Mucosa of rectum (tissue), 2 donors: ENCODE measurements around the gene TERB2.
"Not testable (repeated sequence)": the region's sequence is repeated elsewhere in the genome, so short reads cannot be mapped to it uniquely, and the experiment has no call there.

Experiments used
- H3K27ac ChIP-seq, 2 donors: one replicate each; pipeline ENCODE4 v1.7.0; 2013; ENCODE audit warnings: inconsistent platforms in 2 of 2, low read depth in 2 of 2, low read length in 2 of 2
- H3K27me3 ChIP-seq, 2 donors: one replicate each; pipeline ENCODE4 v1.7.0; 2013; ENCODE audit warnings: low read length in 2 of 2; ENCODE audit not compliant: control insufficient read depth in 2 of 2, insufficient read depth in 2 of 2
- H3K36me3 ChIP-seq, 2 donors: one replicate each; pipeline ENCODE4 v1.7.0; 2013; ENCODE audit warnings: low read length in 2 of 2; ENCODE audit not compliant: control insufficient read depth in 2 of 2, insufficient read depth in 2 of 2
- H3K4me1 ChIP-seq, 2 donors: one replicate each; pipeline ENCODE4 v1.7.0; 2013; ENCODE audit warnings: low read length in 2 of 2, mild to moderate bottlenecking in 1 of 2; ENCODE audit not compliant: control insufficient read depth in 2 of 2, insufficient read depth in 2 of 2
- H3K4me3 ChIP-seq, 2 donors: one replicate each; pipeline ENCODE4 v1.7.0; 2013; ENCODE audit warnings: low read length in 2 of 2
- H3K9ac ChIP-seq, 2 donors: one replicate each; pipeline ENCODE4 v1.7.0; 2013; ENCODE audit warnings: low read length in 2 of 2, low read depth in 1 of 2, mild to moderate bottlenecking in 1 of 2
- H3K9me3 ChIP-seq, 2 donors: one replicate each; pipeline ENCODE4 v1.7.0; 2013; ENCODE audit warnings: low read length in 2 of 2; ENCODE audit not compliant: control insufficient read depth in 2 of 2
- donor health status: healthy.
- donor health status: Normal muscosa, but diverticular disease.

The TERB2 gene, protein sequence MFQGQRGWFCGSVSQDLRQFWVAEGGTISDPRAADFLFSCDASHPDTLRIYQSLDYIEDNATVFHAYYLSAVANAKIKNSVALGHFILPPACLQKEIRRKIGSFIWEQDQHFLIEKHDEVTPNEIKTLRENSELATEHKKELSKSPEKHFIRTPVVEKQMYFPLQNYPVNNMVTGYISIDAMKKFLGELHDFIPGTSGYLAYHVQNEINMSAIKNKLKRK

DNA sequence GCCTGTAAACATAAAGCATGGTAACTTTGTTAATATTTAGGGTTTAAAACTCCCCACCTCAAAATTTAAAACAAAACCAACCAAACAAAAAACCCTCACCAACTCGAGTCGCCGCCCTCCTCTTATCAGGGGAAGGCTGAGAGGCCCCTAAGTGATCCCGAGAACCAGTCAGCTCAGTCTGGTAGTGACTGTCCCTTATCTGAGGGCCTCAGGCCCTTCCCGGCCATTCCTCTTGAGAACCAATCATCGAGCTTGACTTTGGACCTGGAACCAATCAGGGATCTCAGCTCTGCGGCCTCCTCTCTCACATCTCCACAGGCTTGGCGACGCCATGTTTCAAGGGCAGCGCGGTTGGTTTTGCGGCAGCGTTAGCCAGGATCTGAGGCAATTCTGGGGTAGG lies at the start of gene TERB2:
Gene TERB2 (plus strand): TSS at position 300 of the 400 bp plus-strand sequence. CDS start 32 bp downstream, at position 332.
- no peaks in the 10 kb centered on the region for H3K9me3 ChIP-seq
- no peaks in the 10 kb centered on the region for H3K27me3 ChIP-seq
- no peaks in the 10 kb centered on the region for H3K36me3 ChIP-seq
- H3K4me3 ChIP-seq: no peak within 1 kb of the TSS
- no peaks in the 10 kb centered on the region for H3K4me1 ChIP-seq
- H3K9ac ChIP-seq: no peak within 1 kb of the TSS
- H3K27ac ChIP-seq: no peak within 1 kb of the TSS

- Histone ChIP-seq H3K36me3 (no peaks in the 10 kb centered on the region), H3K4me1 (no peaks in the 10 kb centered on the region), H3K9me3 (no peaks in the 10 kb centered on the region), H3K27ac (no peak overlapping the region), H3K9ac (no peak overlapping the region), H3K4me3 (no peak overlapping the region), H3K27me3 (no peaks in the 10 kb centered on the region)
Observed at GRCh38 chr15:44909423-44909822, 47.1 kb upstream of the TERB2 start.

DNA sequence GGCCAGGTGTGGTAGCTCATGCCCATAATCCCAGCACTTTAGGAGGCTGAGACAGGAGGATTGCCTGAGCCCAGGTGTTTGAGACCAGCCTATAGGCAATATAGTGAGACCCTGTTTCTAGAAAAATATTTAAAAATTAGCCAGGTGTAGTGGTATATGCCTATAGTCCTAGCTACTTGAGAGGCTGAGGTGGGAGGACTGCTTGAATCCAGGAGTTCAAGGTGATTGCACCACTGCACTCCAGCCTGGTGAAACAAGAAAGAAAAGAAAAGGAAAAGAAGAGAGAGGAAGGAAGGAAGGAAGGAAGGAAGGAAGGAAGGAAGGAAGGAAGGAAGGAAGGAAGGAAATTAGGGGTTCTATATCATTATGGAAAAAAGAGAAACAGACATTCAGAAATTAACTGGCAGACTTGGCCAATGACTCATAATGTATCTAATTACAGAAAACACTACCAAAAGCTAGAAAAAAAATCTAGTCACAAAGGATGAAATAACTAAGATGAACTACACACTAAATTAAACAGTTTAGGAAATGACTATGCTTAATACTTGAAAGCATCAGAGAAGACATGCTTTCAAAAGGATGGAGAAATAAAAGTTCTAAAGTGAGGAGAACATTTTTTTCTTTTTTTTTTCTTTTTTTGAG lies 45.4 kb upstream of the TERB2 start:
- no peaks in the 10 kb centered on the region for H3K27me3 ChIP-seq
- H3K4me1 ChIP-seq: no peaks in the 10 kb centered on the region
- no peak overlapping the region for H3K27ac ChIP-seq
- H3K36me3 ChIP-seq: no peaks in the 10 kb centered on the region
- H3K9ac ChIP-seq: no peak overlapping the region
- no peaks in the 10 kb centered on the region for H3K9me3 ChIP-seq
- no peak overlapping the region for H3K4me3 ChIP-seq

GRCh38 chr15:44912186-44912585 lies 44.3 kb upstream of the TERB2 start:
- H3K27me3 ChIP-seq, H3K4me1 ChIP-seq, H3K4me3 ChIP-seq, H3K9ac ChIP-seq, H3K36me3 ChIP-seq, H3K9me3 ChIP-seq, H3K27ac ChIP-seq: not testable (repeated sequence)

- not testable (repeated sequence) for H3K27me3 ChIP-seq, H3K36me3 ChIP-seq, H3K27ac ChIP-seq, H3K4me1 ChIP-seq, H3K4me3 ChIP-seq, H3K9ac ChIP-seq, H3K9me3 ChIP-seq
Observed at GRCh38 chr15:44912974-44913448, 43.5 kb upstream of the TERB2 start.

DNA sequence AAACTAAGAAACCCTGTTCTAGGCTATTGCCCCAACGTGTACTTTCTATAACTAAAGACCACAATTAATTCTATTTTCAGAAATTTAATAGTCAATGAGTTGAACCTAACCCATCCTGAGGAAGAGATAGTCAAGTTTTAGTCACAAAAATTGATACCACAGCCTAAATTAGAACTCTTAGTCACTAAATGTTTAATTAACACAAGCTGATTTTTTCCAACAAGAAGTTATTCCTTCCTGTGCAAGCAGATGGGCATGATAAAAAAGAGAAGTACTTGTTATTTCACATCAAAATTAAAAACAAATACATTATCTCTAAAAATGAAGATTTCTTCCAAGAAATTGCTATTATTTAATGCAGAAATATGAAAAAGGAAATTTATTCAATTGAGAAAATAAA lies 38.4 kb upstream of the TERB2 start:
- Histone ChIP-seq H3K4me1 (no peaks in the 10 kb centered on the region), H3K27ac (no peak overlapping the region)

GRCh38 chr15:44928658-44929057 lies 27.8 kb upstream of the TERB2 start:
- H3K9me3 ChIP-seq, H3K4me3 ChIP-seq, H3K4me1 ChIP-seq, H3K27ac ChIP-seq, H3K9ac ChIP-seq, H3K27me3 ChIP-seq, H3K36me3 ChIP-seq: not testable (repeated sequence)

More for the DNA sequence above, 38.4 kb upstream of the TERB2 start:
- Histone ChIP-seq H3K9me3 (no peaks in the 10 kb centered on the region), H3K27me3 (no peaks in the 10 kb centered on the region), H3K9ac (no peak overlapping the region), H3K4me3 (no peak overlapping the region), H3K36me3 (no peaks in the 10 kb centered on the region)

DNA sequence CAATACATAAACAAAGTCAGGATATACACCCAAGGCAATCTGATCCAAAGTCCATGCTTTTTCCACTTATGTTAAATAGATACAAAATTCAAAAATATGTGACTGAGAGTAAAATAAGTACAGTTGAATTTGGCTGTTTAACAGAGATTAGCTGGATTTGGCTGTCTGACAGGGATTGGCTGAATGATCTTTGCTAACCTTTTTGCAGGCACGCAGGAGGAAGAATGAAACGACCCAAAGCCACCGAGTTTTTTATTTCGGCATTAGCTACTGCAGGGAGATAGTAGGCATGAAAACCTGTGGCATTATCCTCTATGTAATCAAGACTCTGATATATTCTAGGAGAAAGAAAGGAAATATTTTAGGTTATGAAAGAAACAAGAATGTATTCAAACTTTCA lies 26.2 kb upstream of the TERB2 start:
- not testable (repeated sequence) for H3K36me3 ChIP-seq, H3K27me3 ChIP-seq, H3K4me1 ChIP-seq, H3K4me3 ChIP-seq, H3K9ac ChIP-seq, H3K27ac ChIP-seq, H3K9me3 ChIP-seq

DNA sequence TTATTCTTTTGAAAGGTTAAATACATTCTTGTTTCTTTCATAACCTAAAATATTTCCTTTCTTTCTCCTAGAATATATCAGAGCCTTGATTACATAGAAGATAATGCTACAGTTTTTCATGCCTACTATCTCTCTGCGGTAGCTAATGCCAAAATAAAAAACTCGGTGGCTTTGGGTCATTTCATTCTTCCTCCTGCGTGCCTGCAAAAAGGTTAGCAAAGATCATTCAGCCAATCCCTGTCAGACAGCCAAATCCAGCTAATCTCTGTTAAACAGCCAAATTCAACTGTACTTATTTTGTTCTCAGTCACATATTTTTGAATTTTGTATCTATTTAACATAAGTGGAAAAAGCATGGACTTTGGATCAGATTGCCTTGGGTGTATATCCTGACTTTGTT lies 1.8 kb downstream of the TERB2 start:
- H3K36me3 ChIP-seq, H3K27ac ChIP-seq, H3K9me3 ChIP-seq, H3K27me3 ChIP-seq, H3K4me1 ChIP-seq, H3K9ac ChIP-seq, H3K4me3 ChIP-seq: not testable (repeated sequence)

GRCh38 chr15:44968475-44968874 lies 12.0 kb downstream of the TERB2 start:
- Histone ChIP-seq H3K9me3 (no peaks in the 10 kb centered on the region), H3K4me3 (no peak overlapping the region), H3K27me3 (no peaks in the 10 kb centered on the region), H3K36me3 (no peaks in the 10 kb centered on the region), H3K9ac (no peak overlapping the region), H3K27ac (no peak overlapping the region), H3K4me1 (no peaks in the 10 kb centered on the region)
